ENCODE results near the gene PLEKHN1. TPM values are rescaled to one million over a fixed set of nuclear protein-coding genes. Genes with fewer than 3 reads are reported as not detected.

PLEKHN1 gene
- total RNA-seq, 1 donor from 2014 or later, result 6.8 TPM

- H3K4me3 ChIP-seq (ENCODE audit: low read depth, low read length), result no peak overlapping the region
- no peak for TF ChIP-seq CTCF (conservative IDR thresholded peaks at IDR 0.05; ENCODE audit: low read depth, low read length)
- no peak for DNase-seq (ENCODE audit: low read depth)
Measured at GRCh38 chr1:920521-920920, 45.8 kb upstream of the PLEKHN1 start.

DNA sequence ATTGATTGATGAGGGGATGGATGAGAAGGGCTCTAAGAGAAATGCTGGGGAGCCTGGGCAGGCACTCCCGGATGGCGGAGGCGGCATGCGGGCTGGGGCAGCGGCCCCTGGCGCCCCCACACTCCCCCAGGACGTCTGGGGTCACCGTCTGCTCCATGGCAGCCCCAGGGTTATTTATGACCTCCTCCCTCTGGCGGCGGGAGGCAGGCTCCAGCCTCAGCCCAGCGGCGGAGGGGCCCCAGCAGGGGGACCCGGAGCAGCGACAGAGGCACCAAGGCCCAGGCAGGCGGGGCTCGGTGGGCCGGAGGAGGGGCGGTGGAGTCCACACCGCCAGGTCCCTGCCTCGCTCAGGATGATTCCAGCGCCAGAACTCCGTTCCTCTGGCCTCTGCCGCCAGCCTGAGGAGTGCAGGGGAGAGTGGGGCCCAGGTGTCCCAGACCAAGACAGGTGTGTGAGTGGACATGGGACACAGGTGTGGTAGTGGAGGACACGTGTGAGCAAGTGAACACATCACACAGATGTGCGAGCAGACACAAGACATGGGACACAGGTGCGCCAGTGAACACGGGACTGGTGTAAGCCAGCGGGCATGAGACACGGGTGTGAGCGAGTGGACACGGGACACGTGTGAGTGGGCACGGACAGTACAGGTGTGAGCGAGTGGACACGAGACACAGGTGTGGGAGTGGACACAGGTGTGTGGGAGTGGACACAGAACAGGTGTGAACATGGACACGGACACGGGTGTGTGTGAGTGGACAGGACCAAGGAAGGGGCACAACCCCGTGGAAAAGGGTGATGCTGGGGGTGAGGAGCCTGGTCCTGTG, 45.1 kb upstream of the PLEKHN1 start:
- TF ChIP-seq CTCF (conservative IDR thresholded peaks at IDR 0.05; ENCODE audit: low read depth, low read length), result peak; percentile 50
- no peak for DNase-seq (ENCODE audit: low read depth)
- H3K4me3 ChIP-seq (ENCODE audit: low read depth, low read length), result no peak overlapping the region

DNA sequence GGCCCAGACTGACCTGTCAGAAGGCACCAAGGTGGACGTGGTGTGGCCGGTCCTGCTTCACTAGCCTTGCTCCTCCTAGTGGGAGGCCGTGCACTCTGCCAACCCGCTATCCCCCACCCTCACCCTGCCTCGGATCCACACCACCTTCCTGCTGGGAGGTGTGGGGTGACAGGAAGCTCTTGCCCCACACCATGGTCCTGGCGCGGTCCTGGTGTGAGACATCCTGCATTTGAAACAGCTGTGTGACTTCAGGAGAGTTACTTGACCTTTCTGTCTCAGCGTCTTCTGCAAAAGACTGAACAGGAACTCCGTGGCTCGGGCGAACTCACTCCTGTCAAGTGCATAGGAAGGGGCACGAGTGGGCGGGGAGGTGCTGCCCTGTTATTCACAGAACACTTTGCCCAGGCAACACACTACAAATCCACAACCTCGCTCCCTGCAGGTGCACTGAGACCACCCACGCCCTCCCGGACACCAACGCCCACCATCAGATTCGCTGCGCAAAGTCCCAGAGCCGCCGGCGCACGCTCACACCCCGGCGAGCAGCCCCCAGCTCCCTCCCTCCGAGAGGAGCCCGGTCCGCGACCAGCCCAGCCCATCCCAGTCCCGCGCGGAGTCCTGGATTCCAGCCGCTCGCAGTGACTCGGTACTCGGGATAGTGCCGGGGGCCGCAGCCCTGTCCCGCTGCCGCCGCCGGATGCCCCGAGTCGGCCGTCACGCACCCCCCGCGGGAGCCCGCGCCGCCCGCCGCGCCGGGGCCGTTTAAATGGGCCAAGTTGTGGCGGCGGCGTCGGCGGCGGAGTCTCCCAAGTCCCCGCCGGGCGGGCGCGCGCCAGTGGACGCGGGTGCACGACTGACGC, 42.9 kb upstream of the PLEKHN1 start, which contains the start of gene SAMD11:
Gene SAMD11 (plus strand): TSS at position 793 of the 860 bp plus-strand sequence. CDS start 509 bp downstream, outside the sequence.
- H3K4me3 ChIP-seq (ENCODE audit: low read depth, low read length), result peak within 1 kb of the TSS; percentile 49
- no peak for TF ChIP-seq CTCF (conservative IDR thresholded peaks at IDR 0.05; ENCODE audit: low read depth, low read length)
- no peak for DNase-seq (ENCODE audit: low read depth)

DNA sequence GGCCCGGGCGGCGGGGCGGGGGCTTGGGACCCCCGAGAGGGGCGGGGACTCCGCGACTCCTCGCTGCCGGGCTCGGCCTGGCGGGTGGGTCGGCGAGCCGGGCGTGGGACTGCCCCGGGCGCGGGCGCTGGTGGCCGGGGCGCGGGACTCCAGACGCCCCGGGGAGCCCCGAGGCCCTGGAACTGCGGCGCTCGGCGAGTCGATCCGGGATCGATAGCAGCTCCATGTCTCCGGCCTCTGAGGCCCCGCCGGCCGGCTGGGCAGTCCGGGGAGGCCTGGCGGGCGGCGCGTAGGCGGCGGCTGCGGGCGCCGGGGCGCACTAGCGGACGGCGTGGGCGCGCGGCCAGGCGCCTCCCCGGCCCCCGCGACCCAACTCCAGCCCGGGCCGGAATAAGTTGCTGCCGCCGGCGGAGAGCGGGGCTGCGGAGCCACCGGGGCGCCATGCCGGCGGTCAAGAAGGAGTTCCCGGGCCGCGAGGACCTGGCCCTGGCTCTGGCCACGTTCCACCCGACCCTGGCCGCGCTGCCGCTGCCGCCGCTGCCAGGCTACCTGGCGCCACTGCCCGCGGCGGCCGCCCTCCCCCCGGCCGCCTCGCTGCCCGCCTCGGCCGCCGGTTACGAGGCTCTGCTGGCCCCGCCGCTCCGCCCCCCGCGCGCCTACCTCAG, 42.2 kb upstream of the PLEKHN1 start:
- no peak for DNase-seq (ENCODE audit: low read depth)
- no peak for TF ChIP-seq CTCF (conservative IDR thresholded peaks at IDR 0.05; ENCODE audit: low read depth, low read length)

GRCh38 chr1:924656-925560, 41.4 kb upstream of the PLEKHN1 start:
- no peak for TF ChIP-seq CTCF (conservative IDR thresholded peaks at IDR 0.05; ENCODE audit: low read depth, low read length)
- DNase-seq (ENCODE audit: low read depth), result no peak
- H3K4me3 ChIP-seq (ENCODE audit: low read depth, low read length), result peak overlapping the region; percentile 49

More for the DNA sequence above, 42.2 kb upstream of the PLEKHN1 start:
- H3K4me3 ChIP-seq (ENCODE audit: low read depth, low read length), result peak overlapping the region; percentile 49
